NCI-H460 (cell line): Measurements from ENCODE around the gene ZMIZ1. TPM values are rescaled to one million over a fixed set of nuclear protein-coding genes. Genes with fewer than 3 reads are reported as not detected.

Source experiments
- DNase-seq: peaks from one replicate; pipeline ENCODE4 v3.0.0-alpha.2; 2016; ENCODE audit warnings: low read depth; ENCODE audit errors: extremely low read depth
- total RNA-seq: library from RNA; depleted of rRNA; stranded (reverse); fragments of >200 nt; shearing (Covaris generic); gene quantifications from 2 replicates; pipeline ENCODE4 v1.2.3, GENCODE V29; 2014

ZMIZ1 gene
- total RNA-seq, 1 experiment from 2014 or later: 33.8 TPM

- DNase-seq: no peak
Observed at GRCh38 chr10:79165070-79165778, 96.5 kb downstream of the ZMIZ1 start.

DNA sequence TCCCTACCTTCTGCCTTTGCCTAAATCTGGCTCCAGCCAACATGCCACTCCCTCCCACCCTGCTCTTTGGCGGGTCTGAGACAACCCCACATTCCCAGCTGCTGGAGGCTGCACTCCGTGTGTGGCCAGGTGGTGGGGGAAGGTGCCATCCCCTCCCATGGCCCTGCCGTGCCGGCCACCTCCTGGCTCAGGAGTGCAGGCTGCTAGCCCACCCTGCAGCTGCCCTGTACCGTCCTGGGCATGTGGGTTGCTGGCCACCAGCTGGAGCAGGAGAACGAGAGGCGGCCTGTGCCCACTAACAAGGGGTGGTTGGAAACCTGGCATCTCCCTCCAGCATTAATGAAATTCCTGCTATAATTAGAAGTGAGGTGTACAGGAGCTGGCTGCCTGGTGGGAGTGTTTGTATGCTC lies 97.6 kb downstream of the ZMIZ1 start:
- no peak for DNase-seq

- no peak for DNase-seq
Observed at GRCh38 chr10:79166741-79167140, 98.0 kb downstream of the ZMIZ1 start.

- no peak for DNase-seq
Observed at GRCh38 chr10:79167537-79167936, 98.8 kb downstream of the ZMIZ1 start.

DNA sequence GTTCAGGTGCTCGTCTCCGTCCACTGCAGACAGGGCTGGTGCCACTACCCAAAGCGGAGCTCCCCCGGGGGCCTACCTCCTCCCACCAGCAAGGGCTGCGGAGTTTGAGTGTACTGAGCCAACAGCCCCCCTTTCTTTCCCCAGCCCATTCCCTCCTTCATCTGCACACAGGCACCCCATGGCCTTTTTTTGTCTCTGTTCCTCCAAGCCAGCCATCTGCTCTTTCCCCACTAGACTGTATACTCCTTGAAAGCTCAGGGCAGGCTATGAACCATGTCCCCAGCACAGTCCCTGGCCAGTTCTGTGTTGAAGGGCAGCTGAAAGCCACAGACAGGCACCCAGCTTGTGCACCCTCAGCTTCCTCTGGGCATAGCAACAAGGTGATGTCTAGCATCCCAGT lies 99.4 kb downstream of the ZMIZ1 start:
- no peak for DNase-seq

DNA sequence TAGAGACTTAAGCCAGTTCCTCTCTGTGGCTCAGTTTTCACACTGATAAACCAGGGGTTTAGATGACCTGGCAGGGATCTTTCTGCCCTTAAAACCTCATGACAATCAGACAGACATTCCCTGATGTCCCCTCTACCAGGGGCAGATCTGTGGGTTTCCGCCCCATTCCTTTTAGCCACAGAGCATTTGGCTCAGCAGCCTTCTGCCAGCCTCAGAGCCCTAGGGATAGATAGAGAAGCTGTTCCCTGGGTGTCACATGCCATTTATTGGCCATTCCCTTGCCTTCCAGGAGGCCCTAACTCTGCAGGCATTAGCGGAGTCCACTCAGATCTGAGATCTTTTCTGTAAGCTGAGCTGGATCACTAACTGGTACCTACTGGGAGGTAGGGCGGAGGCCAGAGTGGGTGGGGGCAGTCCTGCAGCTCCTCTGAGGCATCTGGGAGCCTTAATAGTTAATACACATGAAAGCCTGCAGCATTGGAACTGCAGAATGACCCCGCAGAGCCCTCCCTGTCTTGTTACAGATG lies 101.5 kb downstream of the ZMIZ1 start:
- DNase-seq: no peak

GRCh38 chr10:79170993-79171392 lies 102.2 kb downstream of the ZMIZ1 start:
- no peak for DNase-seq

- DNase-seq: no peak
Observed at GRCh38 chr10:79171504-79171903, 102.7 kb downstream of the ZMIZ1 start.

- DNase-seq: no peak
Observed at GRCh38 chr10:79172881-79173280, 104.1 kb downstream of the ZMIZ1 start.

DNA sequence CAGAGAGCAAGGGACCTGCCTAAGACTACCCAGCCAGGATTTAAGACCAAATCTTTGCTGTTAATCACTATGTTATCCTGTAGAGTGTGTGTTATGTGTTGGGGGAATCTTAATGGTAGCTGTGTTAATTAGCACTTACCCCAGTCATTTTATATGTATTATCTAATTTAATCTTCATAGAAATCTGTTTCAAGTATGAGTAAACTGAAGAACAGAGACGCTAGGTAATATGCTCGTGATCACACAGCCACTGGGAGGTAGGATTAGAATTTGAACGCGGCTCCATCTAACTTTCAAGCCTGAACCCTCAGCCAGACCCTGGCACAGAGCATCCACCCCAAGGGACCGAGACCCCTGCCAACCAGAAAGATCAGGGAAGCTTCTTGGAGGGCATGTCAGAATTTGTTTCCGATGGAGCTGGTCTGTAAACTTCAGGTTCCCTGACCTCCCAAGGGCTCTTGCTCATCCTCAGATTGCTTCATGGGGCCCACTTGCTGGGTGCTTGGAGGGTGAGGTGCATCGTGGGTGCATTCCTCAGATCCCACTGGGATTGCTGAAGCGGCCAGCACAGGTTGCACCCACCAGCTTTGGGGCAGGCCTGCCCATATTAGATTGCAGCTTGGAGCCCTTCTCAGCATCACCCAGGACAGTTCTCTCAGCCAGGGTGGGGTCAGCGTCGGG lies 105.0 kb downstream of the ZMIZ1 start:
- DNase-seq: no peak

DNA sequence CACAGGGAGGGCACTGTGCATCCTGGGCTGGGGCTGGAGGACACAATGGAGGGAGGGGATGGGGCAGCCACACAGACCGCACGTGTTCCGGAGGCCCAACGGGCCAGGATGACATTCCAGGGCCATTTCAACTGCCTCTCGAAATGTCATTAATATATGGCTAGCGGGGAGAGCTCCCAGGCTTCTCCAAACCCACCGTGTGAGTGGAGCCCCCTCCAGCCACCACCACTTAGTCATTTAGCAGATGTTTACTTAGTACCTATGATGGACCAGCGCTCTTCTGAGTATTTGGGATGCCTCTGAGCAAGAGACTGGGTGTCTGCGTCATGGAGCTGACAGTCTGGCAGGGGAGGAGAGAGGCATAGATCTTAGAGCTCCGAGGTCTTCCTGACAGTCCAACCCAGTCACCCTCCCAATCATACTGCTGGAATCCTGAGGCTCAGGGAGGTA lies 107.3 kb downstream of the ZMIZ1 start:
- DNase-seq: no peak

- no peak for DNase-seq
Observed at GRCh38 chr10:79176949-79177602, 108.3 kb downstream of the ZMIZ1 start.

DNA sequence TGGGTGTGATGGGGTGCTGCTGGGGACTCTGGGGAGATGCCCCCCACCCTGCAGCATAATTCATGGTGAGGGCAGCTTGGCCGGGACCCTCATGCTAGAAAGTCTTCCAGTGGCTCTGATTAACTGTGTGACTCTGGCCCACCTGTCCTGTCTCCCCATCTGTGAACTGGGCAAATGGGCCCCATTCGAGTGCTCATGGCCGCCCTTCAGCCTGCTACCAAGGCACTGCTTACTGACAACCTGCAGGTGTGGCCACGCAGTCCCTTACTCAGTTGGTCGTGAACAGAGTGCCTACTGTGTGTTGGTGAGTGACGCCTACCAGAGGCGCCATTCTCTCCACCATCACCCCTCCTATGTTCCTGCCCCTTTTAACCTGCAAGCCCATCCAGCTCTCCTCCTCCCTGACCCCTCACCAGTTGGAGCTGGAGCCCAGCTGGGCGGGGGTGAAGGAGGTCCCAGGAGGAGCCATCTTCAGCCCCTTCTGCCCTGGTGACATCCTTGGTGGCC lies 109.4 kb downstream of the ZMIZ1 start:
- DNase-seq: no peak

- no peak for DNase-seq
Observed at GRCh38 chr10:79178614-79179163, 109.9 kb downstream of the ZMIZ1 start.

DNA sequence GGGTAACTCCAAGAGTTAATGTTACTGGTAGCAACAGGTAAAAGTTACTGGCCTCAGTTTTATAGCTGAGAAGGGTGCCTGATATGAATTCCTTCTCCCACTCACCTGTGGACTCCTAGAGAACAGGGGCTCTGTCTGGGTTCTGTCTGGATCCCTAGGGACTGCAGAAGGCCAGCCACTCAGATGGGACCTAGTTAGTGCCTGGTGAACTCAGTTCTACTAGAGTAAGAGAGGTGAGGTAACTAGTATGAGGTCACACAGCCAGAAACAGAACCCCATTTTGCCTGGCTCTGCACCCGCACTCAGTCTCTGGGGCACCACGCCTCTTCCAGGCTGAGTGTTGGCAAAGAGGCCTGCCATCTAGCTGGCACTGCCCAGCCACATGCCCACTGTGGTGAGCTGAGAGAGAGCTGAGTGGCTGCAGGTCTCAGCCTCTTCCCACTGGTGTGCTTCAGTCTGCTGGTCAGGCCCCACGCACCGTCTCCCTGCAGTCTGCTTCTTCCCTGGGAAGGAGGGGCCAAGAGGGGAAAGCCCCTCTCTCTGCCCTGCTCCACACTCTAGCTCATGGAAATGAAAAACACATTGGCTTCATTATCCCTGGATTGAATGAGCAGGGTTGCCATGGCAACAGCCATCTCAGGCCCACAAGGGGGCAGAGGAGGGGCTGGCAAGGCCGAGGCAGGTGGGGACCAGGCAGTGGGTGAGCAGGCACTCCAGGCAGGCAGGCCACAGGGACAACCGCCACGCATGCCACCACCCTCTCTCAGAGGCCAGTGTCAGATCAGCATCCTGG lies 110.6 kb downstream of the ZMIZ1 start:
- DNase-seq: no peak

GRCh38 chr10:79179957-79180309 lies 111.2 kb downstream of the ZMIZ1 start:
- DNase-seq: no peak

DNA sequence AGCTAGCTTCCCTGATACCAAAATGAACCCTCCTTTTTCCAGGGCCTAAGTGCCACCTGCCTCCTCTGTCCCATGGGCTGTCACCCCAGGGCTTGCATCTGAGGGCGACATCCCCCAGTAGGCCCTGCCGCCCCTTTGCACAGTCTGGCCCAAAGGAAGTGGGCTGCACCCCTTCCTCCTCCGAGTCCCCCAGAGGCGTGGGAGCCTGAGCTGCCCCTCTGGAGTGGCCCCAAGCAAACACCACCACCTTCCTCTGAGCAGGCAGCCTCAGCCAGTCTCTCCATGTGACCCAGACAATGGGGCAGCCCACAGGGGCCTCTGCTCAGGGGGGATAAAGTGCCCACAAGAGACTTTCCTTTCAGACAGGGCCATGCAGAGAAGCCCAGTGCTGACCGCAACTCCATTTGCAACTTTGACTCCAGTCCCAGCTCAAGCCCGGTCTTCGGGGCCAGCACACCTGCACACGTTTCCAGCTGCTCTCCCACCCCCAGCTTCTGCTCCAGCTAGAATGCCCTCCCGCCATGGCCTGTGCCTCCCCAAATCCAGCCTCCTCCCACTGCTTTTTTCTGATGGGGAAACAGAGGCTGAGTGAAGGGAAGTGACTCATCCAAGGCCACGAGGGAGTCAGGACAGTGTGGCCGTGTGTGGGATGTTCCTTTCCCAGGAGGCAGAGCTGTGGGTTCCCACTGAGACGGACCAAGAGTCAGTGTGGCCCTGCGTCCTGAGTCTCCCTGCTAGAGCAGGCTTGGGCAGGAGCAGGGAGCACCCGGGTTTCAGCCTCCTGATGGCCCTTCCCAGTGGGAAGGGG lies 111.9 kb downstream of the ZMIZ1 start:
- DNase-seq: no peak

- DNase-seq: no peak
Observed at GRCh38 chr10:79181227-79181626, 112.5 kb downstream of the ZMIZ1 start.

DNA sequence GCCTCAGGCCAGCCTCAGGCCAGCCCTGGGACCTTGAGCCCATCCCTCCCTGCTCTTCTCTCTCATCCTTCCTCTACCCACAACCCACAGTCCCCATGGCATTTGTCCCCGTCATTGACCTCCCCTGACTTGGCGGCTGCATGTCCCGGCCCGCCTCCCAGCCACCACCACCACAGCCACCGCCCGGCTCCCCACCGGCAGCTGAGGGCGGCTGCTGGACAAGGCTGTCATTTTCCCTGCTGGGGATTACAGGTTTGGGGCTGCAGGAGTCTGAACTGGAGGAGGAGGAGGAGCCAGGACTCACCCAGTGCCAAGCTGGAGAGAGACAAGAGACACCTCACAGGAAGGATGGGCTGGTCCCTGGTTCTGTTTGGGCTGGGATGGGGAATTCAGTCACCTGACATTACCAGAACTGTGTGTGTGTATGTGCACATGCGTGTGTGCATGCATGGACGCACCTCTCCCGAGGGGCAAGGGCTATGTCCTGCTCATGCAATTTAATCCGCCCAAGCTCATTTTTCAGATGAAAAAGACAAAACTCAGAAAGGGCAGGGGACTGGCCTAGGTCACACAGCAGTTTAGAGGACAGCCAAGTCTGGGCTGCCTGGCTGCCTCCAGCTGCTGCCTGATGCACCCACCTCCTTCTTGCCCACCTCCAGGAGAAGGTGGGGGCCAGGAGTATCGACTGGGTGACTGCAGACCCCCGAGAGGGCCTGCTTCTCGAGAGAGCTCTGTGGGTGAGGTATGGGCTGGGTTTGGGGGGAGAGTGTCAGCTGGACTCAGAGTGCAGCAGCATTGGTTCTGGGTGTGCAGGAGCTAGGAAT lies 113.1 kb downstream of the ZMIZ1 start:
- DNase-seq: no peak
